H1 (cell line): ENCODE results near the gene AHRR. TPM values are rescaled to one million over a fixed set of nuclear protein-coding genes. Genes with fewer than 3 reads are reported as not detected.

Source experiments
- CTCF ChIA-PET: fragments of 300-600 bp; sonication (Branson Sonifier 250); formaldehyde crosslinking; loops from one replicate; lab custom pipeline; 2021; ENCODE audit not compliant: partially characterized antibody; lab: Charles Lee
- POLR2A ChIA-PET: fragments of 300-600 bp; sonication (Branson Sonifier 250); formaldehyde crosslinking; loops from one replicate; lab custom pipeline; 2021; ENCODE audit warnings: inconsistent platforms; ENCODE audit not compliant: partially characterized antibody; lab: Charles Lee
- DNase-seq, 2 experiments: peaks; one replicate each; pipeline versions ENCODE4 v3.0.0 to v3.0.0-alpha.2; 2010 to 2022; ENCODE audit warnings: low spot score in 2 of 2, low read depth in 1 of 2, mixed read lengths in 1 of 2
- FAIRE-seq: peaks from 2 replicates; lab custom pipeline; 2011; peaks lifted over from hg19 to GRCh38; lab: Jason Lieb, UNC
- H2AFZ ChIP-seq: 2 replicates; pipeline ENCODE4 v1.8.1; 2012; ENCODE audit warnings: low read length, inconsistent platforms
- H2AK5ac ChIP-seq: 2 replicates; pipeline ENCODE4 v1.6.1; 2013; ENCODE audit warnings: low read depth, low read length
- H2BK120ac ChIP-seq: replicated peaks from 2 replicates; pipeline ENCODE3; 2013; ENCODE audit warnings: low read depth, low read length, inconsistent platforms
- H2BK12ac ChIP-seq: 2 replicates; pipeline ENCODE4 v1.6.1; 2013; ENCODE audit warnings: low read depth, low read length
- H2BK15ac ChIP-seq: 2 replicates; pipeline ENCODE4 v1.6.1; 2013; ENCODE audit warnings: low read length
- H2BK20ac ChIP-seq: 2 replicates; pipeline ENCODE4 v1.6.1; 2013; ENCODE audit warnings: low read length
- H2BK5ac ChIP-seq: 2 replicates; pipeline ENCODE4 v1.6.1; 2013; ENCODE audit warnings: low read depth, low read length
- H3K14ac ChIP-seq: 2 replicates; pipeline ENCODE4 v1.6.1; 2013; ENCODE audit warnings: inconsistent platforms; ENCODE audit not compliant: insufficient read length
- H3K18ac ChIP-seq: 2 replicates; pipeline ENCODE4 v1.6.1; 2013; ENCODE audit warnings: low read length; ENCODE audit errors: extremely low read depth
- H3K23ac ChIP-seq: 2 replicates; pipeline ENCODE4 v1.6.1; 2013; ENCODE audit warnings: inconsistent platforms; ENCODE audit not compliant: insufficient read length
- H3K23me2 ChIP-seq: 2 replicates; pipeline ENCODE4 v1.6.1; 2013; ENCODE audit warnings: low read depth, low read length
- H3K27ac ChIP-seq: 2 replicates; pipeline ENCODE4 v1.6.1; 2011; ENCODE audit warnings: low read depth, low read length, inconsistent platforms
- H3K27me3 ChIP-seq, 4 experiments: replicated peaks in 1 of 4; 1 replicate in 1 of 4; 2 replicates in 3 of 4; pipeline versions ENCODE4 v1.6.1 to v1.8.1; 2011 to 2013; ENCODE audit warnings: low read length in 3 of 4, mild to moderate bottlenecking in 3 of 4, inconsistent platforms in 2 of 4, mixed read lengths in 2 of 4, moderate library complexity in 1 of 4; ENCODE audit not compliant: control insufficient read depth in 3 of 4, insufficient read depth in 3 of 4; ENCODE audit errors: extremely low read depth in 1 of 4
- H3K36me3 ChIP-seq, 4 experiments: 2 replicates each; pipeline versions ENCODE4 v1.6.1 to v1.8.1; 2011 to 2013; ENCODE audit warnings: mild to moderate bottlenecking in 4 of 4, low read length in 3 of 4, moderate library complexity in 2 of 4, control low read depth in 1 of 4, inconsistent platforms in 1 of 4; ENCODE audit not compliant: insufficient read depth in 4 of 4, control insufficient read depth in 2 of 4
- H3K4ac ChIP-seq: replicated peaks from 2 replicates; pipeline ENCODE3; 2013; ENCODE audit warnings: low read length, low read depth, mixed read lengths, inconsistent platforms; ENCODE audit not compliant: insufficient read length
- H3K4me1 ChIP-seq, 4 experiments: replicated peaks in 1 of 4; 1 replicate in 1 of 4; 2 replicates in 3 of 4; pipeline versions ENCODE4 v1.6.1 to v1.8.1; 2011 to 2013; ENCODE audit warnings: low read length in 3 of 4, inconsistent platforms in 2 of 4, mixed read lengths in 1 of 4; ENCODE audit not compliant: insufficient read depth in 4 of 4, control insufficient read depth in 3 of 4
- H3K4me2 ChIP-seq, 2 experiments: 2 replicates each; pipeline versions ENCODE4 v1.6.1 to v1.8.1; 2011 to 2013; ENCODE audit warnings: low read depth in 2 of 2, low read length in 2 of 2, control low read depth in 1 of 2, inconsistent platforms in 1 of 2, mild to moderate bottlenecking in 1 of 2; ENCODE audit not compliant: insufficient read depth in 1 of 2
- H3K4me3 ChIP-seq, 4 experiments: fragments of 200-600, 300-600 bp in 1 of 4; sonication (generic), shearing (Covaris generic), sonication (Bioruptor Twin) in 1 of 4; 2 replicates each; pipeline versions ENCODE4 v1.5.1 to v1.8.1; 2011 to 2016; ENCODE audit warnings: low read length in 4 of 4, low read depth in 3 of 4, control low read depth in 2 of 4, inconsistent platforms in 2 of 4, mild to moderate bottlenecking in 2 of 4, mixed read lengths in 1 of 4, moderate library complexity in 1 of 4; ENCODE audit not compliant: insufficient read depth in 2 of 4; ENCODE audit errors: extremely low read depth in 1 of 4
- H3K56ac ChIP-seq: replicated peaks from 2 replicates; pipeline ENCODE3; 2013; ENCODE audit warnings: low read depth, mild to moderate bottlenecking, mixed read lengths, low read length, inconsistent platforms; ENCODE audit not compliant: insufficient read length
- H3K79me1 ChIP-seq: 2 replicates; pipeline ENCODE4 v1.6.1; 2013; ENCODE audit warnings: low read depth, low read length, control low read depth
- H3K79me2 ChIP-seq, 2 experiments: 2 replicates each; pipeline versions ENCODE4 v1.6.1 to v1.8.1; 2012 to 2013; ENCODE audit warnings: low read length in 2 of 2, mild to moderate bottlenecking in 2 of 2, inconsistent platforms in 1 of 2; ENCODE audit not compliant: insufficient read depth in 2 of 2, control insufficient read depth in 1 of 2
- H3K9ac ChIP-seq, 4 experiments: replicated peaks in 1 of 4; 1 replicate in 1 of 4; 2 replicates in 3 of 4; pipeline versions ENCODE4 v1.6.1 to v1.8.1; 2011 to 2013; ENCODE audit warnings: low read depth in 3 of 4, low read length in 3 of 4, control low read depth in 2 of 4, mild to moderate bottlenecking in 2 of 4, moderate library complexity in 2 of 4, inconsistent platforms in 1 of 4; ENCODE audit errors: extremely low read depth in 1 of 4
- H3K9me3 ChIP-seq, 2 experiments: 2 replicates each; pipeline versions ENCODE4 v1.6.1 to v1.8.1; 2012 to 2013; ENCODE audit warnings: mild to moderate bottlenecking in 2 of 2, moderate library complexity in 2 of 2, control low read depth in 1 of 2, inconsistent platforms in 1 of 2, low read depth in 1 of 2, low read length in 1 of 2, mixed read lengths in 1 of 2; ENCODE audit not compliant: insufficient read depth in 2 of 2
- H4K20me1 ChIP-seq, 2 experiments: replicated peaks in 1 of 2; 2 replicates each; pipeline versions ENCODE3 to v1.8.1; 2011 to 2013; ENCODE audit warnings: inconsistent platforms in 2 of 2, low read length in 2 of 2, mild to moderate bottlenecking in 1 of 2; ENCODE audit not compliant: insufficient read depth in 2 of 2, control insufficient read depth in 1 of 2
- H4K5ac ChIP-seq: 2 replicates; pipeline ENCODE4 v1.6.1; 2013; ENCODE audit warnings: low read length, low read depth, mixed read lengths, inconsistent platforms; ENCODE audit not compliant: insufficient read length
- H4K8ac ChIP-seq: 2 replicates; pipeline ENCODE4 v1.8.0; 2013; ENCODE audit warnings: mild to moderate bottlenecking, moderate library complexity, low read length, inconsistent platforms; ENCODE audit not compliant: insufficient read depth; ENCODE audit errors: extremely low read depth
- H4K91ac ChIP-seq: replicated peaks from 2 replicates; pipeline ENCODE3; 2013; ENCODE audit warnings: low read length, mixed read lengths, inconsistent platforms; ENCODE audit not compliant: insufficient read length
- CEBPB ChIP-seq: IDR thresholded peaks from 2 replicates; pipeline ENCODE4 v1.6.1; 2012; ENCODE audit warnings: low read depth, low read length
- HDAC2 ChIP-seq, 2 experiments: fragments of 300-600 bp in 1 of 2; sonication (generic) in 1 of 2; IDR thresholded peaks; 2 replicates each; pipeline ENCODE4 v1.6.1; 2011 to 2012; ENCODE audit warnings: low read depth in 2 of 2, low read length in 2 of 2, mild to moderate bottlenecking in 2 of 2, moderate library complexity in 2 of 2, borderline replicate concordance in 1 of 2, inconsistent platforms in 1 of 2
- KDM1A ChIP-seq: fragments of 200-600, 300-600 bp; sonication (generic); IDR thresholded peaks from 2 replicates; pipeline ENCODE4 v1.7.1; 2016; ENCODE audit warnings: mild to moderate bottlenecking, low read length, borderline replicate concordance
- KDM5A ChIP-seq: fragments of 200-600 bp; IDR thresholded peaks from 2 replicates; pipeline ENCODE4 v1.7.1; 2012; ENCODE audit warnings: mild to moderate bottlenecking, low read length, inconsistent platforms, mixed read lengths
- RAD21 ChIP-seq, 2 experiments: IDR thresholded peaks in 1 of 2; conservative IDR thresholded peaks in 1 of 2; 2 replicates each; pipeline ENCODE4 v1.6.1; 2011; ENCODE audit warnings: low read depth in 2 of 2, low read length in 2 of 2, improper control_type of control experiment in 1 of 2, inconsistent platforms in 1 of 2, mild to moderate bottlenecking in 1 of 2, moderate library complexity in 1 of 2
- SRF ChIP-seq: IDR thresholded peaks from 2 replicates; pipeline ENCODE4 v1.6.1; 2011; ENCODE audit warnings: mild to moderate bottlenecking, low read depth, low read length, moderate library complexity
- TAF1 ChIP-seq: IDR thresholded peaks from 2 replicates; pipeline ENCODE4 v1.6.1; 2011; ENCODE audit warnings: mild to moderate bottlenecking, low read depth, low read length
- TAF7 ChIP-seq: optimal IDR thresholded peaks from 2 replicates; pipeline ENCODE3; 2011; ENCODE audit warnings: low read depth, mild to moderate bottlenecking, inconsistent platforms, low read length, moderate library complexity, borderline replicate concordance
- WGBS, 2 experiments: shearing (Covaris generic) in 1 of 2; methylation state at CpG; one replicate each; pipeline versions ENCODE4 v1.1.6 to v1.1.7; 2013 to 2015; ENCODE audit warnings: low lambda C conversion rate in 2 of 2, mixed read lengths in 2 of 2, inconsistent platforms in 1 of 2, low coverage in 1 of 2, missing lambda C conversion rate in 1 of 2; ENCODE audit not compliant: insufficient replicate concordance in 2 of 2, insufficient coverage in 1 of 2, insufficient read length in 1 of 2; ENCODE audit errors: extremely low coverage in 1 of 2, missing lambda C conversion rate in 1 of 2; 5-methylcytosine and 5-hydroxymethylcytosine counted together
- polyA plus RNA-seq, 7 experiments: library from polyadenylated mRNA; depleted of rRNA in 3 of 7; stranded (reverse) in 5 of 7; unstranded in 2 of 7; fragments of >200 nt in 5 of 7; fragments of 200-250 nt in 2 of 7; gene quantifications; 1 replicate in 5 of 7; 2 replicates in 1 of 7; 4 replicates in 1 of 7; pipeline versions ENCODE4 v1.2.1 to v1.2.3, GENCODE V29; 2011 to 2013; ENCODE audit warnings: missing spikeins in 2 of 7, mixed read lengths in 2 of 7
- total RNA-seq: library from RNA; stranded (reverse); fragmentation: NEBNext Ultra II Directional; extraction: Animal tissue kit (Norgen Biotek cat#: 25700); gene quantifications from 2 replicates; pipeline ENCODE4 v1.2.1, GENCODE V29; 2021
- TF ChIP-seq, protein P1 (sequence below): IDR thresholded peaks from 2 replicates; pipeline ENCODE4 v1.6.1; 2012; ENCODE audit warnings: low read length, inconsistent platforms

The AHRR gene
- total and polyA plus RNA-seq, 2 of the 8 experiments (the other 6 are each of a cell fraction or from before 2014, with no cell fraction given), result 0.41 to 0.80 TPM

DNA sequence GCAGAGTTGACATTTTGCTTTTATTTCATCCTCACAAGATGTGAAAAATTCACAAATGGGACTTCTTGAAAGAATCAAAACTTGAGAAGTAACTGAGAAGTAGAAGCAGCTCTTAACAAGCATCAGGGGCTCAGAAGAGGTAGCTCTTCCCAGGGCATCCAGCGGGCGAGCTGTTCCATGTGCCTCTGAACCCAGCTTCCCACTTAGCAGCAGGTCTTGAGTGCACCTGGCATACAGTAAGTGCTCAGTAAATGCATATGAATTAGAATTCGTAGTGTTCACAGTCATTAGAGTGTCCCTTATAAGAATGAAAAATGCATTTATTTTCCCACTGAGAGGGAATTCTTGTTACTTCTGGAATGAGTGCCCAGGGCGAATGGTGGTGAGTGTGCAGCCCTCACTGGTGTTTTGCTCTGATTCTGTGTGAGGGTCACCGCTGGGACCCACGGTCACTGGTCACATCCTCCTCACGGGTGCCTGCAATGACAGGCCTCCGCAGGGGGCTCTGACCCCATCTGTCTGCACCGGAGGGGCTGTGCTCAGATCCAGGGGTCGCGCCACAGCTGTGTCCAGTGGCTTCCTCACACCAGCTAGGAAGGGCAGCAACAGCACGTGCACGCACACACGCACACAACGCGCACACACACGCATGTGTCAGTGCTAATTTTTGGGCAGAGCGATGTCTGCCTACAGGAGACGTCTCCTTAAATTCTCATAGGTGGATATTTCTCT lies 148.4 kb downstream of the AHRR start:
- H2AFZ ChIP-seq, result no peak overlapping the region
- H4K8ac ChIP-seq, result no peak overlapping the region
- H2BK120ac ChIP-seq, result no peak overlapping the region
- H3K4me1 ChIP-seq, result peaks cover 0 to 6% (median 2%) of the 10 kb centered on the region in 4 experiments; a peak in 4 of 7 replicates
- no peak overlapping the region for H3K56ac ChIP-seq
- H3K23ac ChIP-seq, result no peak overlapping the region
- H3K14ac ChIP-seq, result no peak overlapping the region
- H3K18ac ChIP-seq, result no peak overlapping the region
- H3K79me2 ChIP-seq, result no peaks in the 10 kb centered on the region
- FAIRE-seq (no peak), DNase-seq (no peak)
- H3K4me3 ChIP-seq, result no peak overlapping the region
- H3K4ac ChIP-seq, result no peak overlapping the region
- peaks cover 3 to 14% (median 9%) of the 10 kb centered on the region in 4 experiments; a peak in 6 of 7 replicates for H3K27me3 ChIP-seq
- no peak overlapping the region for H3K27ac ChIP-seq
- H3K79me1 ChIP-seq, result no peaks in the 10 kb centered on the region; the same call in 1 of the 2 replicates
- peaks cover 0 to 11% of the 10 kb centered on the region in 2 experiments for H4K20me1 ChIP-seq
- no peak overlapping the region for H2BK15ac ChIP-seq
- no peak overlapping the region for H2BK20ac ChIP-seq
- no peaks in the 10 kb centered on the region for H3K9me3 ChIP-seq
- ChIA-PET CTCF (interaction anchor here (0.9 to 1.1 kb wide), 4 partner anchors 11 to 158 kb away, joined by 3 read pairs; no protein-coding TSS in a partner anchor), POLR2A (no interaction called here)
- no peak overlapping the region for H2AK5ac ChIP-seq
- WGBS, 2 experiments, result 93% methylated on average over 19 of the region's 19 CpGs; no CpG with 5 or more reads in 1 of the 2 experiments
- no peak overlapping the region for H4K91ac ChIP-seq
- no peak overlapping the region for H3K9ac ChIP-seq
- H4K5ac ChIP-seq, result no peak overlapping the region
- H3K23me2 ChIP-seq, result peaks cover 13% of the 10 kb centered on the region; the same call in 1 of the 2 replicates
- H3K36me3 ChIP-seq, result peaks cover 0 to 2% (median 0%) of the 10 kb centered on the region in 4 experiments; a peak in 1 of 8 replicates
- no peak overlapping the region for H3K4me2 ChIP-seq
- no peak overlapping the region for H2BK5ac ChIP-seq
- no peak overlapping the region for H2BK12ac ChIP-seq
- no peak for TF ChIP-seq KDM1A
- no peak for TF ChIP-seq CEBPB
- no peak for TF ChIP-seq TAF7
- no peak for TF ChIP-seq HDAC2 (IDR thresholded peaks at IDR 0.05; ENCODE audit: borderline replicate concordance in 1 of 2, low read depth in 2 of 2, low read length in 2 of 2)
- no peak for TF ChIP-seq RAD21 (IDR thresholded peaks at IDR 0.05 in 1 of 2, conservative IDR thresholded peaks at IDR 0.05 in 1 of 2; ENCODE audit: low read depth in 2 of 2, low read length in 2 of 2)
- TF ChIP-seq KDM5A, result no peak
- TF ChIP-seq TAF1, result no peak
- TF ChIP-seq, protein P1, sequence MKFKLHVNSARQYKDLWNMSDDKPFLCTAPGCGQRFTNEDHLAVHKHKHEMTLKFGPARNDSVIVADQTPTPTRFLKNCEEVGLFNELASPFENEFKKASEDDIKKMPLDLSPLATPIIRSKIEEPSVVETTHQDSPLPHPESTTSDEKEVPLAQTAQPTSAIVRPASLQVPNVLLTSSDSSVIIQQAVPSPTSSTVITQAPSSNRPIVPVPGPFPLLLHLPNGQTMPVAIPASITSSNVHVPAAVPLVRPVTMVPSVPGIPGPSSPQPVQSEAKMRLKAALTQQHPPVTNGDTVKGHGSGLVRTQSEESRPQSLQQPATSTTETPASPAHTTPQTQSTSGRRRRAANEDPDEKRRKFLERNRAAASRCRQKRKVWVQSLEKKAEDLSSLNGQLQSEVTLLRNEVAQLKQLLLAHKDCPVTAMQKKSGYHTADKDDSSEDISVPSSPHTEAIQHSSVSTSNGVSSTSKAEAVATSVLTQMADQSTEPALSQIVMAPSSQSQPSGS, result no peak
- no peak for TF ChIP-seq SRF
